ENCODE measurements around the gene BEND7. TPM values are rescaled to one million over a fixed set of nuclear protein-coding genes. Genes with fewer than 3 reads are reported as not detected.

Gene BEND7
- total RNA-seq, 2 donors from 2014 or later = 0.99 TPM; not detected in 1

DNA sequence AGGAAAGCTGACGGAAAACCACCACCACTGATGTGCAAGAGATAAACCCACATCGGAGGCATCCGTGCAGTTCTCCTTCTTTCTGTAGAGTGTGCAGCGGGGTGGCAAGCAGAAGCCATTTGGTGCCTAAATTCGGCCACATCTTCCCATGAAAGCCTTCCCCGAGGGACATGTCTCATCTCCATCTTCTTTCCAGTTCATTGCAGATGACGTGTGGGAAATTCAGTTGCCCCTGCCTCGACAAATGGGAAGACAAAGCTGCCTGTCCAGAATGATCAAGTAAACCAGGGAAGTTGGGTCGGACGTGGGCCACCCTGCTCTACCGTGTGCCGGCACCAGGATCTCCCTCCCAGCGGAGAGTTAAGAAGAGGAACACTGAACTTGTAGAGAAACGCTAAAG lies 14.5 kb downstream of the BEND7 start:
- no peak overlapping the region for H3K4me3 Mint-ChIP-seq
- ATAC-seq (replicated peaks in 1 of 2) (no peak), DNase-seq (no peak)
- H3K36me3 Mint-ChIP-seq (ENCODE audit: insufficient read depth in 2 of 2) = no peaks in the 10 kb centered on the region
- H3K9me3 Mint-ChIP-seq = no peaks in the 10 kb centered on the region
- no peak overlapping the region for H3K27ac Mint-ChIP-seq
- H3K27me3 Mint-ChIP-seq (ENCODE audit: low read depth) = peaks cover 31% of the 10 kb centered on the region
- no peaks in the 10 kb centered on the region for H3K4me1 Mint-ChIP-seq (ENCODE audit: low read depth)

- no peaks in the 10 kb centered on the region for H3K36me3 Mint-ChIP-seq (ENCODE audit: insufficient read depth in 2 of 2)
- no peak overlapping the region for H3K4me3 Mint-ChIP-seq
- H3K27ac Mint-ChIP-seq = no peak overlapping the region
- peaks cover 31% of the 10 kb centered on the region for H3K27me3 Mint-ChIP-seq (ENCODE audit: low read depth)
- no peaks in the 10 kb centered on the region for H3K9me3 Mint-ChIP-seq
- no peak for ATAC-seq (replicated peaks in 1 of 2)
- no peak for DNase-seq
- H3K4me1 Mint-ChIP-seq (ENCODE audit: low read depth) = no peaks in the 10 kb centered on the region
Observed at GRCh38 chr10:13512564-13512963, 16.2 kb downstream of the BEND7 start.

DNA sequence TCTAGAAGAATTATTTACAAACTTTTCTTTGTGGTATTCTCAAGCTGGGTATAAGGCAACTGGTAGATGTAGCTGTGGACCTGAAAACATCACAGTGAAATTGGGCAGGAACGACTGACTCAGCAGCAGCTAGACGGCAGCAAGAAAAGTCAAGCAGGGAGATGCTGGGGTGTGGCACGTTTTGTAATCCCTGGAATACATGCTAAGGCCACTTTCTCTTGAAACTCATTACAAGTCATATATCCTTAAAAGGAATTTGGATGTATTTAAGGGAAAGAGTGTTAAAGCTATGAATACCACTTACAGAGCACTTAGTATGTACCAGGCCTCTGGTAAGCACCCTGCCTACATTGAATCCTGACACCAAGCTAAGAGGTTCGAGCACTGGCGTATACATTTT lies 17.4 kb downstream of the BEND7 start:
- no peak overlapping the region for H3K27ac Mint-ChIP-seq
- no peak for DNase-seq
- no peaks in the 10 kb centered on the region for H3K4me1 Mint-ChIP-seq (ENCODE audit: low read depth)
- H3K4me3 Mint-ChIP-seq = no peak overlapping the region
- H3K27me3 Mint-ChIP-seq (ENCODE audit: low read depth) = peaks cover 42% of the 10 kb centered on the region
- H3K9me3 Mint-ChIP-seq = no peaks in the 10 kb centered on the region
- H3K36me3 Mint-ChIP-seq (ENCODE audit: insufficient read depth in 2 of 2) = no peaks in the 10 kb centered on the region
- no peak for ATAC-seq (replicated peaks in 1 of 2)

GRCh38 chr10:13505052-13505680 lies 23.6 kb downstream of the BEND7 start:
- no peak for ATAC-seq (replicated peaks in 1 of 2)
- no peaks in the 10 kb centered on the region for H3K36me3 Mint-ChIP-seq (ENCODE audit: insufficient read depth in 2 of 2)
- no peak overlapping the region for H3K4me3 Mint-ChIP-seq
- no peaks in the 10 kb centered on the region for H3K4me1 Mint-ChIP-seq (ENCODE audit: low read depth)
- DNase-seq = no peak
- H3K27ac Mint-ChIP-seq = no peak overlapping the region
- no peaks in the 10 kb centered on the region for H3K9me3 Mint-ChIP-seq
- peaks cover 44% of the 10 kb centered on the region for H3K27me3 Mint-ChIP-seq (ENCODE audit: low read depth)

DNA sequence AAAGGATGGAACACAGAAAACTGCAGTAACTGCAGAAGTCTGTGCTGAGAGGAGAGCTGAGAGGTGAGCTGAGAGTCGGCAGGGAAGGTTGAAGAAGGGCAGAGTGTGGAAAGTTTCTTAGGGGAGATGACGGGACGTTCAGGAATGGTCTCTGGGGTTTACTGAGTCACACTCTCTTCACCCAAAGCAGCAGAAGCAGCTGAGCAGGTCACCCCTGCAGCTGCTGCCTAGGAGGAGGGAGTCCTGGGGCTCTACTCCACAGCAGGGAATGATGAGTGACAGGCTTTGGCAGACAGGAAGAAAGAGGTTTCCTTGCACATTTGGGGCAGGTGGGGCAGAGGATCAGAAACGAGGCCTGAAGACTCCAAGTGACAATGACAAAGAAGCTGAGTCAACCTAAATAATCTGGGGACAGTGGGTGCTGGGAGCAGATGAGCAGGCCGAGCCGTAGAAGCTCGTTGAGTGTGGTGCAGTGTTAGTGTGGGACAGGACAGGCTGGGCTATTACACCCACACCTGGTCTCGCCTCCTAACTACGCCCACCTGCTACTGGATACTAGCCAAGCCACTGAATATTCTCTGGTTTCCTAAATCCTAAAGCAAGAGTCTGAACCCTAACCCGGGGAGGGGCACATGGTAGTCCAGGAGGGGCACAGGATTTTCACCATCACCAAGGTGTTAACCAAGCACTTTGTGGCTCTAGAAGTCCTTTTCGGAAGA lies 24.9 kb downstream of the BEND7 start:
- peaks cover 47% of the 10 kb centered on the region for H3K27me3 Mint-ChIP-seq (ENCODE audit: low read depth)
- no peak overlapping the region for H3K4me3 Mint-ChIP-seq
- H3K9me3 Mint-ChIP-seq = no peaks in the 10 kb centered on the region
- no peak overlapping the region for H3K27ac Mint-ChIP-seq
- H3K4me1 Mint-ChIP-seq (ENCODE audit: low read depth) = no peaks in the 10 kb centered on the region
- no peak for ATAC-seq (replicated peaks in 1 of 2)
- H3K36me3 Mint-ChIP-seq (ENCODE audit: insufficient read depth in 2 of 2) = no peaks in the 10 kb centered on the region
- DNase-seq = no peak

- H3K27me3 Mint-ChIP-seq (ENCODE audit: low read depth) = peaks cover 39% of the 10 kb centered on the region
- H3K36me3 Mint-ChIP-seq (ENCODE audit: insufficient read depth in 2 of 2) = no peaks in the 10 kb centered on the region
- H3K9me3 Mint-ChIP-seq = no peaks in the 10 kb centered on the region
- DNase-seq (no peak), ATAC-seq (replicated peaks in 1 of 2) (no peak)
- H3K4me3 Mint-ChIP-seq = no peak overlapping the region
- H3K27ac Mint-ChIP-seq = no peak overlapping the region
- H3K4me1 Mint-ChIP-seq (ENCODE audit: low read depth) = no peaks in the 10 kb centered on the region
Observed at GRCh38 chr10:13502380-13502779, 26.4 kb downstream of the BEND7 start.

GRCh38 chr10:13500201-13500600 lies 28.6 kb downstream of the BEND7 start:
- Mint-ChIP-seq H3K4me1 (ENCODE audit: low read depth) (no peaks in the 10 kb centered on the region), H3K36me3 (ENCODE audit: insufficient read depth in 2 of 2) (no peaks in the 10 kb centered on the region), H3K9me3 (no peaks in the 10 kb centered on the region), H3K4me3 (no peak overlapping the region), H3K27ac (no peak overlapping the region), H3K27me3 (ENCODE audit: low read depth) (peaks cover 25% of the 10 kb centered on the region)
- DNase-seq (no peak), ATAC-seq (replicated peaks in 1 of 2) (no peak)

DNA sequence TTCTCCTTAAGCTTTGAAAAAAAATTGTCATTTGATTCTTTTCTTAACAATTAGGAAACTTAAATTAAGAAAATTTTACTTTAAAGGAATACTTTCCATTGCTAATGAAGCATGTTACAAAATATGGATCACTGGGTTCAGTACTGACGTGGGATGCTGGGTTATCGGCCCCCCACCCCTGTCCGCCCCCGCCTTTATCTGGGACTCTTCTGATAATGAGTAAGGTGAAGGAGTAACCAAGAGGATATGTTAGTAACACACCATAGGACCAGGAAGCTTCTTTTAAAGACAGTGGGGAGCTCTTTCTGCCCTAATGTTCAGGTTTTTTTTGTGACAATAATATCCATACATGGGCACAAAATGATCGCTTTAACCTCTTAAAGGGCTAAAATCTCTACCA lies 29.7 kb downstream of the BEND7 start:
- H3K9me3 Mint-ChIP-seq = no peaks in the 10 kb centered on the region
- ATAC-seq (replicated peaks in 1 of 2) = no peak

GRCh38 chr10:13496931-13497330 lies 31.9 kb downstream of the BEND7 start:
- H3K9me3 Mint-ChIP-seq = no peaks in the 10 kb centered on the region
- H3K27me3 Mint-ChIP-seq (ENCODE audit: low read depth) = peaks cover 11% of the 10 kb centered on the region
- no peak for DNase-seq
- no peaks in the 10 kb centered on the region for H3K4me1 Mint-ChIP-seq (ENCODE audit: low read depth)
- ATAC-seq (replicated peaks in 1 of 2) = no peak
- no peaks in the 10 kb centered on the region for H3K36me3 Mint-ChIP-seq (ENCODE audit: insufficient read depth in 2 of 2)
- H3K27ac Mint-ChIP-seq = no peak overlapping the region
- H3K4me3 Mint-ChIP-seq = no peak overlapping the region

More for the DNA sequence above, 29.7 kb downstream of the BEND7 start:
- Mint-ChIP-seq H3K36me3 (ENCODE audit: insufficient read depth in 2 of 2) (no peaks in the 10 kb centered on the region), H3K4me1 (ENCODE audit: low read depth) (no peaks in the 10 kb centered on the region), H3K27me3 (ENCODE audit: low read depth) (peaks cover 25% of the 10 kb centered on the region), H3K4me3 (no peak overlapping the region), H3K27ac (no peak overlapping the region)
- no peak for DNase-seq

DNA sequence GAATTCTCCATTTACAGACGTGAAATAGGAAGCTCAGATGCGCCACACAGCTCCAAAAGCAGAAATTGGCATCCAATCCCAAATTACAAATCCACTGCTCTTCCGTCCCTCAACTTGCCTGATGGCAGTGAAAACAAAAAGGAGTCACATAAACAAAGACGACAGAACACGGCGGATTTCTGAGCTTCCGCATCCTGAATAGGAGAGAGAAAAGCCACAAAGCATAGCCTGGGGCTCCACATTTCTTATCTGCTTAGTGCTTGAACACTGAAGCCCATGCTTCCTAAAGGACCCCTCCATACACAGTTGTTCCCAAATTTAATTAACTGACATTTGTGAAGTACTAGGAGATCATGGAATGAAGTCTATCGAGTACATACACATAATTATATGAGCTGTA lies 32.6 kb downstream of the BEND7 start:
- Mint-ChIP-seq H3K4me3 (no peak overlapping the region), H3K36me3 (ENCODE audit: insufficient read depth in 2 of 2) (no peaks in the 10 kb centered on the region), H3K4me1 (ENCODE audit: low read depth) (no peaks in the 10 kb centered on the region), H3K9me3 (no peaks in the 10 kb centered on the region), H3K27ac (no peak overlapping the region), H3K27me3 (ENCODE audit: low read depth) (peaks cover 11% of the 10 kb centered on the region)
- ATAC-seq (replicated peaks in 1 of 2) (no peak), DNase-seq (no peak)

GRCh38 chr10:13492493-13493180 lies 36.2 kb downstream of the BEND7 start:
- H3K27me3 Mint-ChIP-seq (ENCODE audit: low read depth) = peaks cover 13% of the 10 kb centered on the region

DNA sequence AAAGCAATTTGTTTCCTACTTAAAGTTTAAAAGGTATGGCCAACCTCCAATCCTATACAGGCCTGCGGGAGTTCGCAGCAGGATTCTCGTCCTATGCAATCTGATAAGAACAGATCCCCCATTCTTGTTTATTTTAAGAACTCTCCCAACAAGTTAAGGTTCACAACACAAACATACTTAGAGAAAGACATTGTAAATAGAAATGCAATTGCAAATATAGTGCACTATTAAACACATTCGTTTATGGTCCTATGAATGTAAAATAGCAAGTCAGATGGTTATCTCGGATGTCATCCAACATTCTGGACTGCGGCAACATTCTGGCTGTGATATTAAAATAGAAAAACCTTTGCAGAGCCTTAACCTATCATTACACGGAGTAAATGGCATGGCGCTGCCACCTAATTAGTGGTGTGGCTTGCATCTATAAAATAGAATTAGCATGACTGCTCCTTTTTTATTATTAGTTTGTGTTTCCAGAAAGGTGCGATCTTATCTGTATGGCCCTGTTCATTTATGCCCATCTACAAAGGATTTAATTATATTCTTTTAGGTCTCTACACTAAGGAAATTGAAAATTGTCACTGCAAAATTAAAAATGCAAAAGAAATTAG lies 37.0 kb downstream of the BEND7 start:
- DNase-seq (no peak), ATAC-seq (replicated peaks in 1 of 2) (no peak)
- Mint-ChIP-seq H3K27ac (no peak overlapping the region), H3K4me1 (ENCODE audit: low read depth) (no peaks in the 10 kb centered on the region), H3K36me3 (ENCODE audit: insufficient read depth in 2 of 2) (no peaks in the 10 kb centered on the region), H3K9me3 (no peaks in the 10 kb centered on the region), H3K27me3 (ENCODE audit: low read depth) (peaks cover 13% of the 10 kb centered on the region), H3K4me3 (no peak overlapping the region)

More at GRCh38 chr10:13492493-13493180, 36.2 kb downstream of the BEND7 start:
- Mint-ChIP-seq H3K4me3 (no peak overlapping the region), H3K4me1 (ENCODE audit: low read depth) (no peaks in the 10 kb centered on the region), H3K9me3 (no peaks in the 10 kb centered on the region), H3K36me3 (ENCODE audit: insufficient read depth in 2 of 2) (no peaks in the 10 kb centered on the region), H3K27ac (no peak overlapping the region)
- no peak for ATAC-seq (replicated peaks in 1 of 2)
- DNase-seq = no peak

GRCh38 chr10:13490503-13490902 lies 38.3 kb downstream of the BEND7 start:
- Mint-ChIP-seq H3K36me3 (ENCODE audit: insufficient read depth in 2 of 2) (no peaks in the 10 kb centered on the region), H3K9me3 (no peaks in the 10 kb centered on the region), H3K4me3 (no peak overlapping the region), H3K27ac (no peak overlapping the region), H3K27me3 (ENCODE audit: low read depth) (peaks cover 7% of the 10 kb centered on the region), H3K4me1 (ENCODE audit: low read depth) (no peaks in the 10 kb centered on the region)
- DNase-seq (no peak), ATAC-seq (replicated peaks in 1 of 2) (no peak)

Measured in activated T-cell treated with anti-CD3 and anti-CD28 coated beads, Interleukin-2, amount 50 U/mL, for 72 hours (primary cell).